Fibroblast of upper back skin (primary cell): ENCODE results near the gene TLL1.

ENCODE experiments used
- DNase-seq: peaks from one replicate; pipeline ENCODE4 v3.0.0-alpha.2; 2013

TLL1 gene

DNA sequence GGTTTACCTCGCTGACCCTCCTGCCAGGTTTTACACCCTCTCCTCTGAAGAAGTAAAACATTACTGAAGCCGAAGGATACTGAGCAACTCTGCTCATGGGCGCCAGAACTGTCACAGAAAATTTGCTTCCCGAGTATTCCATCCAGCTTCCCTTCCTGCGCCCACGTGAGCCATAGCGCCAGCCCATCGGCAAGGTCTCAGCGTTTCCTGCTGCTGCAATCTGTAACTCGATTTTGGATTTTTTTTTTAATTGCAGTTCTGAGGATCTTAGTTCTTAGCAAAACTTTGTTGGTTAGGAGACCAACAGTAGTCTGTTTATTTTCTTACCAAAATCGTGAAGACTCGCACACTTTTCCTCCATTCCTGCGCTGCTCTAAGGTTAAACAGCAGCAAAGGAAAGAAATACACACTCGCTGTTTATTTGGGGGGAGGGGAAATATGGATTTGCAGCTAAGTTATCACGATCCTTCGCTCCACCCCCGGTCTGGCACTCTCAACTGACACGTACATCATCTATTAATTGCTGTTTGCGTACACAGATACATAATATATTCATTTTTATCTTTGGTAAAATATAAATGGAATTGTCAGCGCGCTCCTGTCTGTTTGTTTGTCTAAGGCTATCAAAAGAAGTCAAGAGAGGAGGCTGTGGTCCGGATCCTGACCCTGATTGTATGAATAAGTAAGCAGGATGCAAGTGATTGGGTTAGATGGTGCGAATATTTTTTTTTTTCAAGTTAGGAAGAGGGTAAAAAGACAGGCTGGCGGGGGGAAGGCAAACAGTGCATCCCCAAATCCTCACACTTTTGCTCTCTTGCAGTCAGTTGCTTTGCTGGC, at the start of gene TLL1:
TLL1 (plus strand) TSS at position 777 of the 837 bp plus-strand sequence. CDS start 668 bp downstream, outside the sequence.
- peak; percentile 5 for DNase-seq

DNA sequence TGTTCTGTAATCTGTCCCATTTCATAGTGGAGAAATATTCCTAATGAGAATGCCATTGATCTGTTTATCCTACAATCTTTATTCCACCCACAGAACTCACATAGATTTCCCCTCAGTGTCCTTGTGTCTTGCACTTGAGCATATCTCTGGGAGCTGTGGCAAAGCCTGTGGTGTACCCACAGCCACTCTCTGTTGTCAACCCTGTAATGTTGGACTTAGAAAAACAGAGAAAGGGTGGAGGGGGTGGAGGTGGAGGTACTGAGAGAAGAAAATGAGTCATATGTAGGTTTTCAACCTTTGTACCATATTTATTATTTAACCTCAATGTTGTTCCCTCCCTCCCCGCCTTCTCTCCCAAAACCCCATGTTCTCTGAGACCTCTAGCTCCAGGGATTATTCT, 46.9 kb upstream of the TLL1 start:
- DNase-seq = no peak

GRCh38 chr4:165827018-165827417, 46.0 kb upstream of the TLL1 start:
- no peak for DNase-seq

GRCh38 chr4:165828928-165829327, 44.1 kb upstream of the TLL1 start:
- no peak for DNase-seq

- no peak for DNase-seq
Observed at GRCh38 chr4:165834116-165834515, 38.9 kb upstream of the TLL1 start.

DNA sequence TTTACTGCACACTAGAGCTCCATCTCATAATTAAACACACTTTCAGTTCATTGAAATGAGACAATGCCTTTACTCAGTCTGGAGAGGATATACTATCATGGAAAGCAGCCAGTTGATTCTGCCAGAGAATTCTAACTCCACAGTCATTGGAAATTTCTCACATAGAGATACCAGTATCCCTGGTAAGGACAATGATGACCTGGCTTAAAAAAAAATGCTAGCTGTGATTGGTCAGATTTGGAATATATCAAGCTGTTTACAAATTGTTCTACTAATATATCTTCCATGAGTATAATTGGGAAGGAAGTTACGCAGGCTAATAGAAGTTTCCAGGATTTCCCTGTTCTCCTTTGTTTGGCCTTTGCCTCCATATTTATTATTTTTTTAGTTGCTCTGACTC, 34.5 kb upstream of the TLL1 start:
- DNase-seq = no peak

DNA sequence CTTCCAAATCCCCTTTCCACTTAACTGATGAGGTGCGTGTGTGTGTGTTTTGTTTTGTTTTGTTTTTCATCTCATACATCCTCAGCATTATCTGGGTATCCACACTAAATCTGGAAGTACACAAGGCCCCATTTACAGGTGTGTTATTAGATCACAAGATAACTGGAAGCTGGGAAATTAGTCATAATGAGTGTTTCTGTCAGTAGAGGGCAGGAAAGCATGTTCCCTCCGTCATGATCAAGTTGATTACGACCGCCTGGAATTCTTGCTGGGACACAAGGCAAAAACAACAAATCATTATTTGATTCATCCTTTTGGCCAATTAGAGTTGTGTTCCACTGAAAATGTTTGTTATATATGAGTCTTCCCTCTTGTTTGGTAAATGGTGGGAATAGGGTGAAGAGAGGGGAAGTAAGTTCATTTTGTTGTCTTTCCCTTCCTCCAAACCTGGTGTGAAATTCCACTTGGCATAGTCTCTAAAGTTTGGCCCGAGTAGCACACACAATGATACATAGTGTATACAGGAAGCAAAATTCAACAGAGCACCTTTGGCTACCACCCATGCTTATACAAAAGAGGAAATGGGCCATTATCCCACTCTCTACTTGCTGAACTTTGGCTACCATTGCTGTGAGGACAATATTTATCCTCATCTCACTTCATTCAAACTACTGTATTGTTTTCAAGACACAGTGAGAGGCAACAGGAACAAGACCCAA, 33.3 kb upstream of the TLL1 start:
- no peak for DNase-seq

- no peak for DNase-seq
Observed at GRCh38 chr4:165842684-165843083, 30.4 kb upstream of the TLL1 start.

- no peak for DNase-seq
Observed at GRCh38 chr4:165844161-165844560, 28.9 kb upstream of the TLL1 start.

DNA sequence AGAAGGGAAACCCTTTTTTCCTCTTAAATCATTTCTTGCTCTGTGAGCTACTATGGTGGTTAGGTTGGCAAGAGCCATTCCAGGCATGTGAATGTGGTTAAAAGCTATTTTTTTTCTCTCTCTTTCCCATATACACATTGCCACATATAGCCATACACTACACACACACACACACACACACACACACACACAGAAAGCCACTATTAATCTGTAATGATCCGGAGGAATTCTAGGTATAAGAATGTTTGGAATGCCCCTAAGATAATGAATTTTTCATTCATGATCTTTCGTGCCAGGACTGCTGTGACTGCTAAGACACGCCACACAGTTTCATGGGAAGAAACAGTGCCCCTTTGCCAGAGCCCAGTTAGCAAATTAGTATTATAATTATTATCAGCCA, 21.8 kb upstream of the TLL1 start:
- peak; percentile 22 for DNase-seq

GRCh38 chr4:165855191-165855590, 17.8 kb upstream of the TLL1 start:
- DNase-seq = no peak

DNA sequence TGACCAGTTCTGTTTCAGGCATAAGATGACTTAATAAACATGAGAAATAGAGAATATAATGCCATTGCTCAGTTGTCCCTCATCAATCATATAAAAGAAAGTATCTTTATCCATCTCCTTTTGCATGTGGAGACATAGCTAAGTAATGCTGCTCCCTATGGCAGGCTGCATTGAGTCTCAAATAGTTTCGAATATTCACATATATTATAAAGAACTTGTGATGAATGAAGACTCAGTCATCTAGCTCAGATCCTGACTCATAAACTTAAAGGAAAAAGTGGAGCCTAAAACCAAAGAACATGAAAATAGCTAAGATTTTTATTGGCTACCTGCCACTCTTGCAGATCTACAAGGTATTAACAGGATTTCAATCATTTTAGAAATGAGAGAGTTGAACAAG, 11.7 kb upstream of the TLL1 start:
- DNase-seq = peak; percentile 2

DNA sequence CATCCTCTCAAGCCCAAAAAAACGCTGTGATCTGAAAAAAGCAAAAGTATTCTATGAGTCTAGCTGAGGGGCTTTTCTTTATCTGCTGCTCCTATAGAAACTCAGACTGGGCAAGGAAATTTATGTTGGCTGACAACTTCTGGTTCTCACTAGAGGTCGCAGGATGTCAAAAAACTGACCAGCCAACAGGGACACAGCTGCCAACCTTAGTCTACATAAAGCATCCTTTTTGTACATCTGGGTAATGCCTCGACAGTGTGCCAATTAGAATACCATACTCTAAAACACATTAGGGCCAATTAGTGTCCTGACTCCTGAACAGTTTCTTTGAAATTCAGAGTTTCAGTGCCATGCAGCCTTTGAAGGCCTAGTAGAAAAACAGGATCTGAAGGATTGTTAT, 8.8 kb upstream of the TLL1 start:
- DNase-seq = no peak

GRCh38 chr4:165866019-165866650, 6.9 kb upstream of the TLL1 start:
- no peak for DNase-seq

DNA sequence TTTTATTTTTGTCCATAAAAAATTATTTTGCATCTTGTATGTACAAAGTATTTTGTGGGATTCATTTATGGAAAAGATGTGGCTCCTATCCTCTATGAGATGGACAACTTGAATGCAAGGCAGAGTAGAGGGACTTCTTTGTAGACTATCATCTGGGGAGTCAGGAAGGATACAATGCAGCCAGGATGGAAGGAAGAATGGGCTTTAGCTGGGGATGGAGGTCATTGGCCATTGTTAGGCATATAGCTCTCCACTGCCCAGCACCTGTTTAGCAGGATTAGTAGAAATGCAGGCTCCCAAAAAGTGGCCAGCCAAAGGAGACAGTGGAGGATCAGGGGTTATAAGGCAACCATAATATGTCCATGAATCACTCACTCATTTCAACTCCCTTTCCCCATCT, 5.1 kb upstream of the TLL1 start:
- no peak for DNase-seq

GRCh38 chr4:165873298-165874071, 448 bp downstream of the TLL1 start:
- DNase-seq = peak; percentile 12

GRCh38 chr4:165874072-165874790, 1.2 kb downstream of the TLL1 start:
- no peak for DNase-seq

- no peak for DNase-seq
Observed at GRCh38 chr4:165874791-165875371, 1.8 kb downstream of the TLL1 start.

GRCh38 chr4:165875446-165875845, 2.4 kb downstream of the TLL1 start:
- no peak for DNase-seq

DNA sequence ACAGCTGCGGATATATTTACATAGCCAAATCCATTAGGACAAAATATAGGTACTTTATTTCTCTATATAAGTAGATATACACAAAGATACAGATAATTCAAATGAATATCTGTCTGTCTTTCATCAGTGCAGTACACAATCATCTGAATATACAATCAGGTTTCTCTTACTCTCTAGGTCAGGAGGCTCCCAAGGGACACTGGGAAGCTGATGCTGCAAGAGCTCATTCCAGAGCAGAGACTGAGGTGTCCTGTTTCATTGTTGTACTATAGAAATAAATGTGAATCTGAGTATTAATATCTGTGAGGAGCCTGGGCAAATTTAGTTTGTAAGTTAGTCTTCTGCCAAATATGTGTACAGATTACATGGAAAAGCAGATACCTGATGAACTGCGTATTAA, 4.2 kb downstream of the TLL1 start:
- DNase-seq = peak; percentile 76

GRCh38 chr4:165879641-165880040, 6.6 kb downstream of the TLL1 start:
- peak; percentile 65 for DNase-seq

DNA sequence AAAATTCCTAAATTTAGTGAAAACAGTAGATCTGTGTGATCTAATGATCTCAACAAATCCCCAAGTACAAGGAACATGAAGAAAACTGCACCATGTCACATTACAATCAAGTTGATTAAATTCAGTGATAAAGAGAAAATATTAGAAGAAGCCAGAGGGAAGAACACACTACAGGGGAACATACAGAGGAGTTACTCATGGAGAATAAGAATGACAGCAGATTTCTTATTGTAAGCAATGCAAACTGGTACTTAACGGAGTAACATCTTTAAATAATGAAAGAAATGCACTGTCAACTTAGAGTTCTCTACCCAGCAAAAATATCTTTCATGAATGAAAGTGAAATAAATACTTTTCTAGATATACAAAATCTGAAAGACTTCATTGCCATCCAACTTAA, 21.1 kb downstream of the TLL1 start:
- DNase-seq = no peak
